Endometrial microvascular endothelial cells (primary cell): ENCODE results near the gene NECTIN3. TPM values are rescaled to one million over a fixed set of nuclear protein-coding genes. Genes with fewer than 3 reads are reported as not detected.

Experiments
- in situ Hi-C: cut with HindIII; loops from 2 replicates; pipeline ENCODE4 v1.10.0; 2017; ENCODE audit warnings: low sequenced_read_pairs, low pct_unique_long_range_greater_than_20kb; ENCODE audit errors: inconsistent ontology term
- total RNA-seq: library from RNA; depleted of rRNA; stranded (reverse); fragments of >200 nt; gene quantifications from one replicate; pipeline ENCODE4 v1.2.3, GENCODE V29; 2015; ENCODE audit errors: inconsistent ontology term

The NECTIN3 gene
- total RNA-seq, 1 donor from 2014 or later: 62.8 TPM

GRCh38 chr3:111173328-111173900 is 101.8 kb downstream of the NECTIN3 start:
- in situ Hi-C loops: no loop called here

GRCh38 chr3:111173906-111174305 is 102.3 kb downstream of the NECTIN3 start:
- in situ Hi-C loops: no loop called here

DNA sequence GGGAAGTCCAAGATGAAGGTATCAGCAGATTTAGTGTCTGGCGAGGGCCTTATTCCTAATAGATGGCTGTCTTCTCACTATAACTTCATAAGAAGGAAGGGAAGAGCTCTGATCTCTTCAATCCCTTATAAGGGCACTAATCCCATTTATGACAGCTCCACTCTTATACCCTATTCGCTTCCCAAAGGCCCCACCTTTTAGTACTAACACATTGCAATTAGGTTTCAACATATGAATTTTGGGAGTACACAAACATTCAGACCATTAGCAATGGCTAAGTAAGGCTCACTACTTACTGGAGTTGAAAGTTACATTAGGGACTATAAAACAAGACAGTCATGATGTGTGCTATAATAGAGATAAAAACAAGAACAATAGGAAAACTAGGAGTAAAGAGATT is 118.9 kb downstream of the NECTIN3 start:
- in situ Hi-C loops: no loop called here

- in situ Hi-C loops: no loop called here
Measured at GRCh38 chr3:111193472-111193871, 121.9 kb downstream of the NECTIN3 start.

DNA sequence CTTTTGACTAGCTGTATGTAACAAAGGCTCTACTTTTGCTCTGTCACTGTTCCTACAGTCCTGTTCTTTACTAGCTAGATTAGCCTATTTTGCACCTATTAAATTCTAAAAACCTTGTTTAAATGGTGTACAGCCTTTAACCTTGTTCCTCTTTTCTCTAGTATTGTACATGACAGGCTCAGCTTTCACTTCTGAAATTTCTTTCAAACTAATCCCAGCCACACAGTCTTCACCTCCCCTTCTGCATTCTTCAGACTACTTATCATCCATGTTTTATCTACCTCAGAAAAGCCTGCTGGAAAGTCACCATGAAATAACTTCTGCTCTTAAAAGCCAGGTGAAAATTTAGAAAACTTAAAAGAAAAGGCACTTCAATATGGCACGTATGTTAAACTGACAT is 122.4 kb downstream of the NECTIN3 start:
- in situ Hi-C loops: no loop called here

DNA sequence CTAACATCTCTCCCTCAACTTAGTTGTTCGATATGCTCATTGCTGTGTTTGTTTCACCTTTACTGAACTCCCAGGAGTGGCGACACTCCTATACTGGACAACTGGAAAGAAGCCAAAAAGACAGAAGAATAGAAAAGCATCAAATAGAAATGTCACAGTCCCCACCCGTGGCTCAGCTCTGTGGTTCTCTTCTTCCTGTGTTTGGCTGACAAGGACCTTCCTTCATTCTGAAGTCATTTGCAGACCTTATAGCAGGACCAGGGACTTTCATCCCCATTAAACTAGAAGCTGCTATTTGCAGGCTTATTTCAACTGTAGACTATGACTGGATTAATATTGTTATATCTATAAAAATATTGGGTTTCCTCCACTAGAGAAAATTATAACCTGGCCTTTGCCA is 125.9 kb downstream of the NECTIN3 start:
- in situ Hi-C loops: no loop called here

GRCh38 chr3:111200027-111200426 is 128.4 kb downstream of the NECTIN3 start:
- in situ Hi-C loops: no loop called here

- in situ Hi-C loops: no loop called here
Measured at GRCh38 chr3:111210003-111210711, 138.5 kb downstream of the NECTIN3 start.

- in situ Hi-C loops: no loop called here
Measured at GRCh38 chr3:111210866-111211564, 139.4 kb downstream of the NECTIN3 start.

DNA sequence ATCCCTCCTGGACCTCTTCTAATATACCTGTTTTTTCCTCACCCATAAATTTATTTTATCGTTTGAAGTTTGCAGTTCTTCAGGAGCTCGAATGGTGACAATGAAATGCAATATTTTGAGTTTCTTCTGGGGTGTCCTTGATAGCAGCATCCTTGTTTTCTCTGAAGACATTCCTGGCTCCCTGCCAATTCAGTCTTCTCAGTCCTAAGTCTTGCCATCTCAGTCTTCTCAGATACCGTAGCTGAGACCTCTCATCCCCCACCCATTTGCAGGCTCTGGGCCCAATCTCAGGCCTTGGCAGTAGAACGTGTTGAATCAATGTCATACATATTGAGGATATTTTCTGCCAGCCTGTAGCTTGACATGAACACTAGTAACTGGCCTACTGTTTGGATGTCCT is 140.9 kb downstream of the NECTIN3 start:
- in situ Hi-C loops: no loop called here

- in situ Hi-C loops: no loop called here
Measured at GRCh38 chr3:111215481-111215880, 143.9 kb downstream of the NECTIN3 start.

DNA sequence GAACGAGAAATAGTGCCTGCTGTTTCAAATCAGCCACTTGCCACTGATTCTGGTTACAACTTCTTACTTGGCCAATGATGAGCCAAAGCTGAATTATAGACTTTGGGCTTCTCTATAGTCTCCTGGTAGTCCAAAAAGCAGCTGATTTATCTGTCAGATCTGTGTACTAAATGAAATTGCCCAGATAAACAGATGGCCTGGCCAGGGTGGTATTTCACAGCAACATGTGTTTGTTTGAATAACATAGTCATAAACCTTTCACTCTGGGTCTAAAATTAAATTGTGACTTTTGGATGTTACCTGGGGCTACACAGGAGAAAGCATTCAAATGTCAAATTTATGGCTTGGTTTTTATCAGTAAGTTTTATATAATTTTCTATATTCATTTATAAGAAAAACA is 147.0 kb downstream of the NECTIN3 start:
- in situ Hi-C loops: no loop called here

GRCh38 chr3:111227216-111227615 is 155.6 kb downstream of the NECTIN3 start:
- in situ Hi-C loops: no loop called here

DNA sequence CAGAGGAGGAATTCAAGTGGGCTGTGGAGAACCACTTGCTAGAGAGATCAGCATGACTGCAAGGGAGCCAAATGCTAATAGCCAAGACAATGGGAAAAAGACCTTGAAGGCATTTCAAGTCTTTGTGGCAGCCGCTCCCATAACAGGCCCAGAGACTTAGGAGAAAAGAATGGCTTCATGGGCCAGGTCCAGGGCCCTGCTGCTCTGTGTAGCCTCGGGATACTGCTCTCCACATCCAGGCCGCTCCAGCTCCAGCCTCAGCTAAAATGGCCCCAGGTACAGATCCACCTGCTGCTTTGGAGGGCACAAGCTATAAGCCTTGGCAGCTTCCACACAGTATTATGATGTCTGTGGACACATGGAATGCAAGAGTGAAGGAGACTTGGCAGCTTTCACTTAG is 157.7 kb downstream of the NECTIN3 start:
- in situ Hi-C loops: no loop called here

DNA sequence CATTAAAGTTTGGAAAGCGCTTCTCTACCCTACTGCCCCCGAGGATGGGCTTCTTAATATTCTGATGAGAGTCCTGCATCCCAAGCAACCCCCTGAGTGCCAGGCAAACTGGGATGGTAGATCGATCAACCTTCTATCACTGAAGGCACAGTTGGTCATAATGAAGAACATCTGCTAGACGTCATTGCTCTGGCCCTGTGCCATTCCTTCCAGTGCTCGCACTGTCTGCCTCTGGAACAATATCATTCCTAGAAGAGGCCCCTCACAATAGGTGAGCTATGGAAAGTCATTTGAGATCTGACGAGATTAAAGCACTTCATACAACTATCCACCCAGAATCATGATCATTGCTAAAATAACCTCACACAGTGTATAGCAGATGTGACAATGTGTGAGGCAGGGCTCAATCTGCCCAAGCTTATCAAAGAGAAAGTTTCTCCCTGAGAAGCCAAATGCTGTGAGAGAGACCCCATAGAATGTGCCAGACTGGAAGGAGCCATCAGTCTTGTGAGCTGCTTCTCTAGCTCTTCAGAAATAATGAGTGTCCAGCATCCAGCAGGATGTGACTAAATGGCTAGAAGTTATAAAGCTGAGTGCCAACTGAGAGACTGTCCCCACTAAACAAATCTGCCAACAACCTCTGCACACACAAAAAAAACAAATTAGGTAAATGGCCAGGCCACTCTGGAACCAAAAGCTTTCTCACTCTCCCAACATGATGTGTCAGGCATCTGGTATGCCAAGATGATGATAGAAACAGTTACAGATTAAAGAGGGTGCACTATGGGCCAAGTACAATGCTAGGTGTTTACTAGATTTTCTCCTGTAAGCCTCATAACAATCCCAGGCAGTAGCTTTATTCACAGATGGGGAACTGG is 165.5 kb downstream of the NECTIN3 start:
- in situ Hi-C loops: no loop called here

- in situ Hi-C loops: no loop called here
Measured at GRCh38 chr3:111237946-111238345, 166.3 kb downstream of the NECTIN3 start.

DNA sequence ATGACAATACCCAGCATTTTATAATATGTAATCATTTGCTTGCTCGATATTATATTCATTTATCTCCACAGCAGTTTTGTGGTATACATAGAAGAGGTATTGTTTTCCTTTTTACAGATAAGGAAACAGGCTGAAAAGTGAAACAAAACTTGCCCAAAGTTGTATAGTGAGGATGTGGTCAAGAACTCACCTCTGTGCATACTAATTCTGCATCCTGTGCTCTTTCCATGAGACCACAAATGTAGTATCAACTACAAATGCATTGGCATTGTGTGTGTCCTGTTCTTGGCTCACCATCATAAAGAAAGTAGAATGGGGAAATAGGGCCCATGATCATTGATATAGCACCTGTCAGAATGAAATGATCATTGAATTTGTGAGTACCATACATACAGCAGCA is 167.3 kb downstream of the NECTIN3 start:
- in situ Hi-C loops: no loop called here

DNA sequence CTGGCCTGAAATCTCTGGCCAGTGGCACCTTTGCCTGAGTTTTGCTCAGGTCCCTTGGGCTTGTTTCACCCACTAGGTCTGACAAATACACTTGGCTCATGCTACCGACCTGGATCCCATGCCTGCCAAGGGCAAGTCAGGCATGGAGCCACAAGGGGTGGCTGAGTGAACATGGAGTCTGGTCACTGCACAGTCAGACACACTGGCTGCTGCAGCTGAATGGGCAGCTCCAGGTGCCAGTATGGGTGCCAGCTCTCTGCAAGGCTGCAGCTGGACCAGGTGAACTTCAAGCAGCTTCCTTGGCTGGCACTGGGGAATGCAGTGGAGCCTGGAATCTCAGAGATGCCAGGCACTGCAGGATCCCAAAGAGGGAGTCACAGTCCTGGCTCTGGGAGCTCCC is 170.3 kb downstream of the NECTIN3 start:
- in situ Hi-C loops: no loop called here
